HepG2 (cell line): ENCODE data around the gene HLF. TPM values are rescaled to one million over a fixed set of nuclear protein-coding genes. Genes with fewer than 3 reads are reported as not detected.

Experiments used
- ATAC-seq: fragments of 200-7000 bp; cut with Tn5 transposase; 3 replicates; pipeline ENCODE4 v1.9.1; 2020; ENCODE audit warnings: mild to moderate bottlenecking, moderate library complexity
- BruUV-seq: library from RNA; stranded (reverse); fragments of 400-500 nt; replicated peaks from 2 replicates; lab custom pipeline; 2021; lab: Mats Ljungman, UMichigan
- CTCF ChIA-PET: fragments of 300-600 bp; formaldehyde crosslinking; extraction: SDS; loops from one replicate; lab custom pipeline; 2021; ENCODE audit warnings: low total read pairs, inconsistent platforms, low intra/inter-chr PET ratio; lab: Yijun Ruan, JAX
- POLR2A ChIA-PET: fragments of 350-600 bp; sonication (Branson Sonifier 250); formaldehyde crosslinking; loops from one replicate; lab custom pipeline; 2020; ENCODE audit warnings: antibody characterized with exemption, inconsistent platforms; lab: Yijun Ruan, JAX
- DNase-seq: peaks from one replicate; pipeline ENCODE4 v3.0.0-alpha.2; 2015; ENCODE audit warnings: low spot score
- FAIRE-seq: peaks from 3 replicates; lab custom pipeline; 2011; peaks lifted over from hg19 to GRCh38; lab: Jason Lieb, UNC
- H2AFZ ChIP-seq: one replicate; pipeline ENCODE4 v1.6.1; 2011; ENCODE audit warnings: low read length, inconsistent platforms
- H3K27ac ChIP-seq: fragments of 300-600 bp; 3 replicates; pipeline ENCODE4 v1.8.0; 2011; ENCODE audit warnings: mixed run types, mild to moderate bottlenecking, mixed read lengths, low read length, inconsistent platforms; ENCODE audit not compliant: insufficient read depth; ENCODE audit errors: extremely low read length
- H3K27me3 ChIP-seq, 2 experiments: fragments of 200-600 bp in 1 of 2; 2 replicates in 1 of 2; 3 replicates in 1 of 2; pipeline versions ENCODE4 v1.6.0 to v1.8.0; 2011; ENCODE audit warnings: low read length in 2 of 2, mild to moderate bottlenecking in 2 of 2, moderate library complexity in 2 of 2, inconsistent platforms in 1 of 2; ENCODE audit not compliant: insufficient read depth in 2 of 2, control insufficient read depth in 1 of 2
- H3K36me3 ChIP-seq, 2 experiments: fragments of 200-600 bp in 1 of 2; replicated peaks in 1 of 2; 2 replicates in 1 of 2; 3 replicates in 1 of 2; pipeline versions ENCODE4 v1.5.1 to v1.8.0; 2011; ENCODE audit warnings: low read length in 2 of 2, inconsistent platforms in 1 of 2; ENCODE audit not compliant: insufficient read depth in 2 of 2, control insufficient read depth in 1 of 2
- H3K4me1 ChIP-seq: 2 replicates; pipeline ENCODE4 v1.5.1; 2012; ENCODE audit warnings: low read length, inconsistent platforms; ENCODE audit not compliant: insufficient read depth
- H3K4me2 ChIP-seq: 2 replicates; pipeline ENCODE4 v1.6.0; 2011; ENCODE audit warnings: low read depth, low read length, inconsistent platforms
- H3K4me3 ChIP-seq, 3 experiments: fragments of 200-600 bp in 1 of 3; sonication (generic), shearing (Covaris generic) in 1 of 3; replicated peaks in 1 of 3; 2 replicates each; pipeline ENCODE4 v1.5.1; 2011 to 2016; ENCODE audit warnings: low read length in 3 of 3, inconsistent platforms in 2 of 3, low read depth in 2 of 3, mild to moderate bottlenecking in 2 of 3, control low read depth in 1 of 3, mixed read lengths in 1 of 3; ENCODE audit not compliant: insufficient read depth in 1 of 3
- H3K79me2 ChIP-seq: one replicate; pipeline ENCODE4 v1.6.1; 2011; ENCODE audit warnings: low read length, inconsistent platforms; ENCODE audit not compliant: insufficient read depth
- H3K9ac ChIP-seq: 2 replicates; pipeline ENCODE4 v1.6.0; 2011; ENCODE audit warnings: mild to moderate bottlenecking, low read depth, low read length, inconsistent platforms; ENCODE audit not compliant: insufficient read depth
- H3K9me3 ChIP-seq: 2 replicates; pipeline ENCODE4 v1.5.1; 2012; ENCODE audit warnings: mild to moderate bottlenecking, low read length
- H4K20me1 ChIP-seq: 2 replicates; pipeline ENCODE4 v1.6.0; 2011; ENCODE audit warnings: inconsistent platforms, mild to moderate bottlenecking, low read length, moderate library complexity; ENCODE audit not compliant: insufficient read depth
- HBP1 ChIP-seq: IDR thresholded peaks from 2 replicates; pipeline ENCODE4 v1.6.1; 2016; ENCODE audit warnings: low read depth, control low read depth
- IRF1 ChIP-seq: sonication (generic); formaldehyde crosslinking; IDR thresholded peaks from 2 replicates; pipeline ENCODE4 v1.4.0; 2020; ENCODE audit warnings: low read depth, mild to moderate bottlenecking, missing genetic modification reagents
- MNT ChIP-seq: fragments of 450-650 bp; IDR thresholded peaks from 2 replicates; pipeline ENCODE4 v1.6.1; 2016
- SRSF9 ChIP-seq: fragments of 200-400 bp; formaldehyde crosslinking; IDR thresholded peaks from 2 replicates; pipeline ENCODE4 v1.6.1; 2018; ENCODE audit warnings: borderline replicate concordance, mild to moderate bottlenecking, low read depth, low read length; ENCODE audit not compliant: insufficient read depth, poor library complexity, severe bottlenecking
- ZNF768 ChIP-seq: sonication (generic); formaldehyde crosslinking; IDR thresholded peaks from 2 replicates; pipeline ENCODE4 v1.4.0; 2020; ENCODE audit warnings: missing genetic modification reagents
- WGBS: methylation state at CpG from one replicate; pipeline ENCODE4 v1.1.6; 2017; ENCODE audit warnings: low lambda C conversion rate; 5-methylcytosine and 5-hydroxymethylcytosine counted together
- in situ Hi-C: cut with HindIII; loops from 2 replicates; pipeline ENCODE4 v1.10.0; 2017; ENCODE audit warnings: low pct_unique_long_range_greater_than_20kb; ENCODE audit not compliant: extremely low pct_ligation_motif_present
- intact Hi-C: fragments of 100-400 bp; cut with micrococcal nuclease; formaldehyde crosslinking; loops from one replicate; pipeline ENCODE4 v1.10.0; 2022; ENCODE audit not compliant: unreplicated experiment
- polyA plus RNA-seq, 8 experiments: library from polyadenylated mRNA; depleted of rRNA in 3 of 8; stranded (reverse) in 7 of 8; unstranded in 1 of 8; fragments of >200 nt; fragmentation: Illumina TruSeq in 4 of 8; extraction: Trizol in 4 of 8; gene quantifications; 2 replicates each; pipeline versions ENCODE4 v1.2.1 to v1.2.3, GENCODE V29; 2011 to 2016; ENCODE audit warnings: low read depth in 4 of 8, missing spikeins in 1 of 8, mixed read lengths in 1 of 8; ENCODE audit not compliant: insufficient read depth in 1 of 8
- total RNA-seq, 5 experiments: library from RNA; depleted of rRNA; stranded (reverse); fragments of >200 nt; fragmentation: Illumina TruSeq; extraction: Trizol; gene quantifications; 2 replicates each; pipeline ENCODE4 v1.2.3, GENCODE V29; 2016; ENCODE audit warnings: low read depth in 1 of 5

Gene HLF
- total and polyA plus RNA-seq, 2 of the 13 experiments (the other 11 are each of a cell fraction or from before 2014, with no cell fraction given) = 202 to 346 TPM

- TF ChIP-seq IRF1 (no peak), MNT (no peak), SRSF9 (no peak), ZNF768 (CRISPR knock-in tag) (no peak)
Observed at GRCh38 chr17:55261311-55261710, 3.4 kb upstream of the HLF start (continued).

- Histone ChIP-seq H3K36me3 (peaks cover 2 to 13% of the 10 kb centered on the region in 2 experiments; a peak in 4 of 5 replicates), H3K4me1 (peaks cover 22% of the 10 kb centered on the region), H4K20me1 (no peaks in the 10 kb centered on the region), H3K9ac (no peak overlapping the region), H3K79me2 (peaks cover 38% of the 10 kb centered on the region), H2AFZ (no peak overlapping the region), H3K4me2 (no peak overlapping the region), H3K27me3 (no peaks in the 10 kb centered on the region; a peak in 1 of 5 replicates), H3K27ac (no peak overlapping the region), H3K4me3 (no peak overlapping the region)
- no TSS peak for BruUV-seq
- ChIA-PET CTCF (no interaction called here), POLR2A (interaction anchor here (0.8 to 6.6 kb wide), 2 partner anchors 26 to 40 kb away, joined by 3 to 64 read pairs; no protein-coding TSS in a partner anchor)
- intact Hi-C loops = loop anchor here (1.0 to 2.0 kb wide), 3 partner anchors 25 to 270 kb away; no protein-coding TSS in a partner anchor
- no peak for DNase-seq
- in situ Hi-C loops = no loop called here
- ATAC-seq = no peak
- 90% methylated on average over 31 of the region's 31 CpGs for WGBS
- peak; percentile 14; the same call in 1 of the 2 replicates for TF ChIP-seq ZNF768 (CRISPR knock-in tag)
- TF ChIP-seq HBP1 = no peak
- TF ChIP-seq, all 625 proteins: peak for 1
- no peaks in the 10 kb centered on the region for H3K9me3 ChIP-seq
- no peak for FAIRE-seq
Observed at GRCh38 chr17:55263569-55264277, 1.0 kb upstream of the HLF start.
